RWPE2 (cell line): ENCODE results near the gene ZNF157.

ENCODE experiments used
- ATAC-seq: fragments of 200-7000 bp; cut with Tn5 transposase; 3 replicates; pipeline ENCODE4 v1.9.1; 2021; ENCODE audit warnings: low read depth
- DNase-seq: peaks from one replicate; pipeline ENCODE4 v3.0.0-alpha.2; 2020; ENCODE audit warnings: low spot score
- H3K27ac ChIP-seq: fragments of 450-650 bp; 2 replicates; pipeline ENCODE4 v1.5.1; 2017; ENCODE audit warnings: mild to moderate bottlenecking; ENCODE audit not compliant: poor library complexity, severe bottlenecking
- H3K27me3 ChIP-seq: fragments of 250-450 bp; sonication (Bioruptor Pico); 2 replicates; pipeline ENCODE4 v1.5.1; 2021; ENCODE audit warnings: mild to moderate bottlenecking, moderate library complexity; ENCODE audit not compliant: insufficient read depth, poor library complexity, severe bottlenecking
- H3K36me3 ChIP-seq: fragments of 250-450 bp; sonication (Bioruptor Pico); 2 replicates; pipeline ENCODE4 v1.5.1; 2020; ENCODE audit warnings: low read depth, mild to moderate bottlenecking, moderate library complexity
- H3K4me1 ChIP-seq: fragments of 250-450 bp; sonication (Bioruptor Pico); 2 replicates; pipeline ENCODE4 v1.5.1; 2021; ENCODE audit warnings: mild to moderate bottlenecking, moderate library complexity; ENCODE audit not compliant: insufficient read depth, poor library complexity, severe bottlenecking
- H3K4me3 ChIP-seq: fragments of 250-450 bp; sonication (Bioruptor Pico); 2 replicates; pipeline ENCODE4 v1.5.1; 2021; ENCODE audit warnings: mild to moderate bottlenecking, moderate library complexity; ENCODE audit not compliant: severe bottlenecking
- H3K9me3 ChIP-seq: fragments of 250-450 bp; sonication (Bioruptor Pico); 2 replicates; pipeline ENCODE4 v1.5.1; 2021; ENCODE audit warnings: mild to moderate bottlenecking, moderate library complexity; ENCODE audit not compliant: severe bottlenecking
- TF ChIP-seq, protein P1 (sequence below): fragments of 450-650 bp; IDR thresholded peaks from one replicate; pipeline ENCODE4 v1.5.1; 2017; ENCODE audit warnings: mild to moderate bottlenecking, moderate library complexity; ENCODE audit not compliant: poor library complexity, severe bottlenecking

The ZNF157 gene

DNA sequence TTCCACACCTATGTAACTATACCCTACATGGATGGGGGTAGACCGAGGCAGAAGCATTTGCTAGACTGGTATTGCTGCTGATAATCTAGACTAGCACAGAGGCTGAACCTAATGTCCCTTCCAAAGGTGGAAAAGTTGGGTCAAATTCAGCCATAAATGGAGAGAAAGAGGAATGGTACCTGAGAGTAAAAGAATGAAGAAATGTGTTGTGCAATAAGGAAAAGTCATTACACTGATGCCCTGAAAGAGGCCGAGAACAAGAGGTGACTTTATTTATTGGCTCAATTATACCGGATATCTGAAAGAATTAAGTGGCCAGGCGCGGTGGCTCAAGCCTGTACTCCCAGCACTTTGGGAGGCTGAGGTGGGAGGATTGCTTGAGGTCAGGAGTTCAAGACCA lies 60.5 kb downstream of the ZNF157 start:
- Histone ChIP-seq H3K9me3 (no peaks in the 10 kb centered on the region), H3K4me3 (no peak overlapping the region), H3K27ac (no peak overlapping the region), H3K4me1 (no peaks in the 10 kb centered on the region), H3K27me3 (no peaks in the 10 kb centered on the region), H3K36me3 (no peaks in the 10 kb centered on the region)
- no peak for DNase-seq
- no peak for ATAC-seq
- TF ChIP-seq, protein P1, sequence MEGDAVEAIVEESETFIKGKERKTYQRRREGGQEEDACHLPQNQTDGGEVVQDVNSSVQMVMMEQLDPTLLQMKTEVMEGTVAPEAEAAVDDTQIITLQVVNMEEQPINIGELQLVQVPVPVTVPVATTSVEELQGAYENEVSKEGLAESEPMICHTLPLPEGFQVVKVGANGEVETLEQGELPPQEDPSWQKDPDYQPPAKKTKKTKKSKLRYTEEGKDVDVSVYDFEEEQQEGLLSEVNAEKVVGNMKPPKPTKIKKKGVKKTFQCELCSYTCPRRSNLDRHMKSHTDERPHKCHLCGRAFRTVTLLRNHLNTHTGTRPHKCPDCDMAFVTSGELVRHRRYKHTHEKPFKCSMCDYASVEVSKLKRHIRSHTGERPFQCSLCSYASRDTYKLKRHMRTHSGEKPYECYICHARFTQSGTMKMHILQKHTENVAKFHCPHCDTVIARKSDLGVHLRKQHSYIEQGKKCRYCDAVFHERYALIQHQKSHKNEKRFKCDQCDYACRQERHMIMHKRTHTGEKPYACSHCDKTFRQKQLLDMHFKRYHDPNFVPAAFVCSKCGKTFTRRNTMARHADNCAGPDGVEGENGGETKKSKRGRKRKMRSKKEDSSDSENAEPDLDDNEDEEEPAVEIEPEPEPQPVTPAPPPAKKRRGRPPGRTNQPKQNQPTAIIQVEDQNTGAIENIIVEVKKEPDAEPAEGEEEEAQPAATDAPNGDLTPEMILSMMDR: no peak

DNA sequence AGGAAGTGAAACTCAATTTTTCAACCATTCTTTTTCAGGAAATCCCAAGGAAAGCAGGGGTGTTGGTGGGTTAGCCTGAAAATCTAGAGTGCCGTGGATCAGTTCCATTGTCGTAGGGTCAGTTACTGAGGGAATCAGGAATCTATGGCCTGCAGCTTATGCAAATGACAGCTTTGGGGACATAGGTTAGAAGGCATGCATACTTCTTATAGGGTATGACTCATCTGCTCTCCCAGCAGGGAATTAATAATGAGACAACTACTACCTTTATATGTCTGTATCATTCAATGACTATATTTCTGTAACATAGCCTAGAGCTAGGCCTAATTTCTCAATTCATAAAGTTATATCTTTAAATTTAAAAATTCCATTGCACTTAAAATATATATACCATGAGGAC lies 76.1 kb downstream of the ZNF157 start:
- Histone ChIP-seq H3K36me3 (no peaks in the 10 kb centered on the region; the same call in 1 of the 2 replicates), H3K27ac (no peak overlapping the region), H3K4me3 (no peak overlapping the region), H3K4me1 (no peaks in the 10 kb centered on the region), H3K9me3 (no peaks in the 10 kb centered on the region), H3K27me3 (no peaks in the 10 kb centered on the region)
- TF ChIP-seq, protein P1: no peak
- no peak for DNase-seq
- no peak for ATAC-seq

DNA sequence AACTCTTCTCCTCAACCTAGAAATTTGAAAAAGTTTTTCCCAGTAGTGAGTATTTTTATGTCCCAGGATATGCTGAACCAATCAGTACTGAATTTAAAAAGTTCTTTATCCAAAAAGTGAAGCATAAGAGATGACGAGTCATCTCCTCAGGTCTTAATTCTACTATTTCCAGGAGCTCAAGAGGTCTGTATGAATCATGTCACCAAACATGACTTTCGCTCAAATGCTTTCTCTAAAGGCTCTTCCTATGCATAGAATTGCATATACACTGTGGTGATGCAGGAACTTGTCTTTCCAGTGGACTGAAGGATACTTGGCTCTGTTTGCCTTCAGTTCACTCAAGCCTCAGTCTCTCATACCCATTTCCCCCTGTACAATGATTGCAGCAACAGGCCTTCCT lies 76.6 kb downstream of the ZNF157 start:
- H3K4me3 ChIP-seq: no peak overlapping the region
- no peak for ATAC-seq
- TF ChIP-seq, protein P1: no peak

DNA sequence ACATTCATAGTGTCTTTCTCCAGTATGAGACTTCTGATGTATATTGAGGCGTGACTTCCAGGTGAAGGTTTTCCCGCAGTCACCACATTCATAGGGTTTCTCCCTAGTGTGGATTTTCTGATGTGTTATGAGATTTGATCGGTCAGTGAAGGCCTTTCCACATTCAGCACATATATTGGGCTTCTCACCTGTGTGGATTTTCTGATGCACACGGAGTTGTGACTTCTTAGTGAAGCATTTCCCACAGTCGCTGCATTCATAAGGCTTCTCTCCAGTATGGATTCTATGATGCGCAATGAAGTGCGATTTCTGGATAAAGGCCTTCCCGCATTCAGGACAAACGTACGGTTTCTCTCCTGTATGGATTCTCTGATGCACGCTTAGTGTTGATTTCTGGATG lies 77.2 kb downstream of the ZNF157 start:
- no peak for ATAC-seq
- Histone ChIP-seq H3K36me3 (peaks cover 2% of the 10 kb centered on the region; the same call in 1 of the 2 replicates), H3K4me3 (no peak overlapping the region), H3K4me1 (no peaks in the 10 kb centered on the region), H3K27me3 (no peaks in the 10 kb centered on the region), H3K9me3 (no peaks in the 10 kb centered on the region), H3K27ac (no peak overlapping the region)
- TF ChIP-seq, protein P1: no peak
- no peak for DNase-seq

More for the DNA sequence above, 76.6 kb downstream of the ZNF157 start:
- H3K4me1 ChIP-seq: no peaks in the 10 kb centered on the region
- H3K9me3 ChIP-seq: no peaks in the 10 kb centered on the region
- no peaks in the 10 kb centered on the region; the same call in 1 of the 2 replicates for H3K36me3 ChIP-seq
- DNase-seq: no peak
- no peaks in the 10 kb centered on the region for H3K27me3 ChIP-seq
- H3K27ac ChIP-seq: no peak overlapping the region

DNA sequence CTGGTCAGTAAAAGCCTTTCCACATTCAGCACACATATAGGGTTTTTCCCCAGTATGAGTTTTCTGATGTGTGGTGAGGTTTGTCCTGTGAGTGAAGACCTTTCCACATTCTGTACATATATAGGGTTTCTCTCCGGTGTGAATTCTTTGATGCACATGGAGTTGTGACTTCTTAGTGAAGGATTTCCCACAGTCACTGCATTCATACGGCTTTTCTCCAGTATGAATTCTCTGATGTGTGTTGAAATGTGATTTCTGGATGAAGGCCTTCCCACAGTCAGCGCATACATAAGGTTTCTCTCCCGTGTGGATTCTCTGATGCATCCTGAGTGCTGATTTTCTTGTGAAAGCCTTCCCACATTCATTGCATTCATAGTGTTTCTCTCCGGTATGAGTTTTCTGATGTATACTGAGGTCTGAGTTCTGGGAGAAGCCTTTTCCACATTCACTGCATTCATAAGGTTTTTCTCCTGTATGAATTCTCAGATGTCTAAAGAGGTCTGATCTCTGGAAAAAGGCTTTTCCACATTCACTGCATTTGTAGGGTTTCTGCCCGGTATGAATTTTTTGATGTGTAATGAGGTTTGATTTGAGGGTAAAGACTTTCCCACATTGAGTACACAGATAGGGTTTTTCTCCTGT lies 77.9 kb downstream of the ZNF157 start:
- no peaks in the 10 kb centered on the region for H3K4me1 ChIP-seq
- no peaks in the 10 kb centered on the region for H3K27me3 ChIP-seq
- no peaks in the 10 kb centered on the region for H3K9me3 ChIP-seq
- H3K27ac ChIP-seq: no peak overlapping the region
- DNase-seq (no peak), ATAC-seq (no peak)
- H3K4me3 ChIP-seq: no peak overlapping the region
- TF ChIP-seq, protein P1: no peak
- peaks cover 7% of the 10 kb centered on the region; the same call in 1 of the 2 replicates for H3K36me3 ChIP-seq
